Stimulated activated naive CD4-positive, alpha-beta T cell treated with Interleukin-2 at 50 U/mL for 16 hours (primary cell): Measurements from ENCODE around the gene SUPT3H.
"Not testable (repeated sequence)": the region's sequence is repeated elsewhere in the genome, so short reads cannot be mapped to it uniquely, and the experiment has no call there.

ENCODE experiments used
- DNase-seq: peaks from one replicate; lab custom pipeline; 2025; lab: John Stamatoyannopoulos, UW

Gene SUPT3H

DNA sequence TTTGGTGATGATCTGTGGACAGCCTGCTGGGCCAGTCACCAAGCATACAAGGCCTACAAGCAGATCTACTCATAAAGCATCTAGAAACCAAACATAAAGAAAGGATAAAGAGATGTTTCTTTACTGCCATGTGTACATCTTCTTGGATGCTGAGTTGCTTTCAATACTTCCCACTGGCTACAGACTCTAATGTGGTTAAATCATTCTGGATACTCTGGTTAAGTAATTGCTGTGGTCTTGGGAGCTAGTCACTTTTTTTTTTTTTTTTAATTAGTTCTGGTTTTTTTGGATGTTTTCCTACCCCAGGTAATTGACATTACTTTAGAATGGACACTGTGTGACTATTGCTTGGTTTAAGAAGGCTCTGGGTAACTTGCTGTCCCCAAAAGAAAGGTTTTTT is 265.0 kb downstream of the SUPT3H start:
- no peak for DNase-seq

- DNase-seq: no peak
Measured at GRCh38 chr6:45109551-45109950, 268.2 kb downstream of the SUPT3H start.

DNA sequence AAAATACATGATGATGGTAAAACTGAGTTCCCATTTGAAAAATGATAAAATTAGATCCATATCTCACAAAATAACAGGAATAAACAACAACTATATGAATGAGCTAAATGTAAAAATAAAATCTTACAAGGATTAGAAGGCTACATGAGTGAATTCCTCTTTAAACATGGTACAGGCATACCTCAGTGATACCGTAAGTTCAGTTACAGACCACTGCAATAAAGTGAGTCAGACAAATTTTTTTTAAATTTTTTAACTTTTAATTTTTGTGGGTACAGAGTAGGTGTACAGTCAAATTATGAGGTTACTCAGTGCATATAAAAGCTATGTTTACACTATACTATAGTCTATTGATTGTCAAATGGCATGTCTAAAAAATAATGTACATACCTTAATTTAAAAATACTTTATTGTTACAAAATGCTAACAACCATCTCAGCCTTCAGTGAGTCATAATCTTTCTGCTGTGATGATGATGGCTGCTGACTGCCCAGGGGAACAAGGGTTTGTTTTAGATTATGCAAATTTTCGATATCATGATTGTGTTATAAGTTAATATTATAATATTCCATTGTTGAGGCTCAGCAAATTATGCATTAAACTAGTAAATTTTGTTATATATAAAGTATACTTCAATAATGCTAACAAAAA is 272.4 kb downstream of the SUPT3H start:
- DNase-seq: no peak

DNA sequence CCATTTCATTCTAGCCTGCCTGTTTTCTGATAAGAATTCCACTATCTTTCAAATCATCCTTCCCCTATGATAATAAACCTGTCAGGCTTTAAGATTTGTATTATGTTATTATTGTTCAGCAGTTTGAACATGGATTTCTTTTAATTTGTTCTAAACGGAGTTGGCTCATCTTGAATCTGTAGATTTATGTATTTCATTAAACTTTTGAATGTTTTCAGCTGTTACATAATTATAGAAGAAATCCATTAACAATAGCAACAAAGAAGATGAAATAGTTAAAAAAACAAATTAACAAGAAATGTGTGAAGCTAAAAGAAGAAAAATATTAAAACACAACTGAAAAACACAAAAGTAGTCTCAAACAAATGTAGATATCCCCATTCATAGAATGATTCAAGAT is 273.3 kb downstream of the SUPT3H start:
- DNase-seq: no peak

DNA sequence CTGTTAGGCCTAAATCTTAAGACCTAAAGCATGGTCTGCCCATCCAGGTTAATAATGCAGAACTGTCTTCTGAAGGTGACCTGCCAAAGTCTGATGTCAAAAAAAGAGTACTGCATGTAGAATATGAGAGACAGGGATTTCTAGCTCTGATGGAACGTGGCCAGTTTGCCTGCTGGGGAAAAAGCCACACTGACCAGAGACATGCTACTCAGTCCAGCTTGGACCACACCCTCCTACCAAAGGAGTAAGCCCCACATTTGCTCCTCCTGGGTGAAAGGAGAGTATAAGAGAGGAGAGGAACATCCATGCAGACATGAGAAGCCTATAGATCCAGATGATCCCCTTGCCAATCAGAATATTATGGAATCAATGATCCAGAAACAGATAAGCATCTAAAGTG is 279.5 kb downstream of the SUPT3H start:
- no peak for DNase-seq

DNA sequence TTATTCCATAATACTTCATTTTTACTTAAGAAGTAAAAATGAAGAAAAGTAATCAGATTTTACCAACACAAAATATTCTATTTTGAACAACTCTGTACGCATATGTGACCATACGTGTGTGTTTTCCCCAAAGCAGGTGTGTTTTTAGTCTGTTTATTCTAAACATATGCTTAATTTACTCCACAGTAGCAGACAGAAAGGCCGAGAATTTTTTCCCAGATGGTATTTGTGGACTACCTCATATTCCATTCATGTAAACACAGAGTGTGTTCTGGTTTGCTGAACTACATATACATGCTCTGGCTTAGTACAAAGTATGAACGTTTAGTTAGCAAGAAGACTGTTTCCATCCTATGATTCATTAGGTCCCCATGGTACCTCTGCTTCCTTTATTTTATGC is 282.9 kb downstream of the SUPT3H start:
- no peak for DNase-seq

GRCh38 chr6:45092135-45092534 is 285.6 kb downstream of the SUPT3H start:
- DNase-seq: no peak

- DNase-seq: no peak
Measured at GRCh38 chr6:45086360-45087084, 291.2 kb downstream of the SUPT3H start.

- DNase-seq: no peak
Measured at GRCh38 chr6:45084257-45084656, 293.5 kb downstream of the SUPT3H start.

- DNase-seq: no peak
Measured at GRCh38 chr6:45082091-45082490, 295.6 kb downstream of the SUPT3H start.

GRCh38 chr6:45081634-45082033 is 296.1 kb downstream of the SUPT3H start:
- DNase-seq: no peak

DNA sequence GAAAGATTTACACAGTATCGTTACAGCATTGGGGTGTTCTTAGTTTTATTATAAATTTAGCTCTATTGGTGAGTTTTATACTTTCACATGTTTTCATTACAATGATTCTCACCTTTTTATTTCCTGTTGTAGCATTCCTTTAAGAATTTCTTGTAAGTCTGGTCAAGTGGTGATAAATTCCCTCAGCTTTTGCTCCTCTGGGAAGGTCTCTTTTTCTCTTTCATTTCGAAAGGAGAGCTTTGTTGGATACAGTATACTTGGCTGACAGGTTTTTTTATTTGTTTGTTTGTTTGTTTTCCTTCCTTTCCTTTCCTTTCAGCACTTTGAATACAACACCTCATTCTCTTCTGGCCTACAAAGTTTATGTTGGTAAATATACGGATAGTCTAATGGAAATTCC is 299.3 kb downstream of the SUPT3H start:
- no peak for DNase-seq

GRCh38 chr6:45076217-45076930 is 301.4 kb downstream of the SUPT3H start:
- DNase-seq: no peak

GRCh38 chr6:45075246-45075645 is 302.5 kb downstream of the SUPT3H start:
- DNase-seq: no peak

- DNase-seq: no peak
Measured at GRCh38 chr6:45074439-45074838, 303.3 kb downstream of the SUPT3H start.

- no peak for DNase-seq
Measured at GRCh38 chr6:45073771-45074170, 304.0 kb downstream of the SUPT3H start.

DNA sequence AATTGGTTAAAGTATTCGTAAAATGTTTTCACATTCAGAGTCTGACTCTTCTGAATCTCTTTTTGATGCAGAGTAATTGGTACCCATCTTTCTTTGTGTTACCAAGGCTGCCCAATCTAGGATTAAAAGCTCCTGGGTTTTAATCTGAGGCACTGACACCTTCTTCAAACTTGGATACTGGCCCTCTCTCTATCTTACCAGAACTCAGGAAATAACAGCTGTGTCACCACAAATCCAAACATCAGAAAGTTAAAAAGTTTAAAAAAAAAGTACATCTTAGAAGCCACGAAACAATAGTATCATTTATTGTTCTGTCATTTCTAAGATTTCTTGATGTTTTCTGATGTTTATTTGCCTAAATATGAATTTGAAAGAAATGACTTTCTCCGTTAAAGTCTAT is 305.1 kb downstream of the SUPT3H start:
- no peak for DNase-seq

DNA sequence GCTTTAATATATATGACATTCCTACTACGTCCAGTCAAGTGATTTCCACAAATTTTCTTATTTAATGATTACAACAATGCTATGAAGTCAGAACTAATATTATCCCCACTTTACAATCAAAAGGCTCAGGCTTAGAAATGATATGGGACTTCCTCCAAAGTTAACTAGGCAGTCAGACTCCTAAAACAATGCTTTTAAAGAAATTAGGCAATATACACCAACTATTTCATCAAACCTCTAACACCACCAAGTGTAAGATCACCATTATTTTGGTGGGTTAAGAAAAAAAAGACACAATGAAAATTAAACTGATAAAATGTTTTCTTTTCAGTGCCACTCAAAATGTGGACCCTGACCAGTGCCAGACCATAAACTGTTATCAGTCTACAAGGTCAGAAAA is 305.7 kb downstream of the SUPT3H start:
- no peak for DNase-seq

DNA sequence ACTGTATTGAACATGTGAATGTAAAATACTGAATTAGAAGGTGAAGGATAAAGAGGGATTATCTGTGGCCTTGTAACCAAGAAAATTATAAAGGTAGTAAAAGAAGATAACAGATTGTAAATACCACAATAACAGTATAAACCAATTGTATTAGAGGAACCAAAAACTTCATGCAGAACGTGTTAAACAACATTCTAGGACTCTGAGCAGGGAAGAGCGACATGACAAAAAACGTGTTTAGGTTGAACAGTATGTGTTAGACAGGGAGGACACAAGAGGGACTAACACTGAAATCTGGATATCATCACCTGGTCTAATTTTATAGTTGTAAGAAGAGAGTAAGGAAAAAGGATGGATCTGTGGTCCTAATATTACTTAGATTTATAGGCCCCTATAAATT is 308.6 kb downstream of the SUPT3H start:
- DNase-seq: no peak

- DNase-seq: not testable (repeated sequence)
Measured at GRCh38 chr6:45067446-45067845, 310.3 kb downstream of the SUPT3H start.

DNA sequence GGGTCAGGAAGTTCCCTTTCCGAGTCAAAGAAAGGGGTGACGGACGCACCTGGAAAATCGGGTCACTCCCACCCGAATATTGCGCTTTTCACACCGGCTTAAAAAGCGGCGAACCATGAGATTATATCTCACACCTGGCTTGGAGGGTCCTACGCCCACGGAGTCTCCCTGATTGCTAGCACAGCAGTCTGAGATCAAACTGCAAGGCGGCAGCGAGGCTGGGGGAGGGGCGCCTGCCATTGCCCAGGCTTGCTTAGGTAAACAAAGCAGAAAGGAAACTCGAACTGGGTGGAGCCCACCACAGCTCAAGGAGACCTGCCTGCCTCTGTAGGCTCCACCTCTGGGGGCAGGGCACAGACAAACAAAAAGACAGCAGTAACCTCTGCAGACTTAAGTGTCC is 315.1 kb downstream of the SUPT3H start:
- not testable (repeated sequence) for DNase-seq

DNA sequence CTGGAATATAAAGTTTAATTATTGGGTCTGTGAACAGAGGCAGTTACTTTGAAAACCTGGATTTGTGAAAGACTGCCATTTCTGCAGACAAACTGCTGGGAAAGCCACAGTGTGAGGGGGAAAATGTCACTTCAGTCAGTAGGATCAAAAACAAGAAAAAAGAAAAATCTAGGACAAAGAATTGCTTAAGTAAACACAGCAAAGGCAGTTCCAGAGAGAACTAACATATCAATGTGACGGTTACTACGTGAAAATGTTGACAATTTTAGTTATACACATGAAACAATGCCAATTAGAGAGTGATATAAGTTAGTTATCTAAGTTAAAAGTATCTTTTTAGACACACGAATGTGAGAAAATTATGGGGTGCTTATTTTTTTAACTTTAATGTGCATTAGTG is 320.0 kb downstream of the SUPT3H start:
- DNase-seq: no peak

DNA sequence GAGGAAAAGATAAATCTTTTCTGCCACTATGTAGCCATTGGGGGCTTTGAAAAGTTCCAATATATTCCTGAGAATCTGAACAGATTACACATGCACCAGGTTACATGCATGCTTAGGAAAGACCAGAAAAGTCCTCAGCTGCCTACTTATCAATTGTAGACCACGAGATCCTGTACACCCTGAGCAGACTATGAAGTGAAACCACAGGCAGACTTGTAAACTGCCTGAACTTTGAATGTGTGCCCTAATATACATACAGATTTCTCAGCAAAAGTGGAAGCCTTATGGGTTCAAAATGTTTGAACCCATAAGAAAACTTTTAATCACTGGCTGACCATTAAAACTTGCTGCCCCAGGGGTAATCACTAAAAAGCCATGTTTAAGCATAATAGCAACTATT is 323.1 kb downstream of the SUPT3H start:
- DNase-seq: no peak
